Uterus (tissue), 4 donors: ENCODE results near the gene FBXO21. TPM values are rescaled to one million over a fixed set of nuclear protein-coding genes. Genes with fewer than 3 reads are reported as not detected.

Experiments used
- DNase-seq, 2 donors: peaks; one replicate each; pipeline ENCODE4 v3.0.0-alpha.2; 2019 to 2020
- H3K27ac ChIP-seq, 2 donors: fragments of 200-600 bp; sonication (generic); 1 replicate in 1 of 2; 2 replicates in 1 of 2; pipeline ENCODE4 v1.5.1; 2016 to 2018
- H3K27me3 ChIP-seq, 2 donors: fragments of 200-600 bp; sonication (generic); one replicate each; pipeline ENCODE4 v1.5.1; 2018 to 2019; ENCODE audit warnings: control low read depth in 1 of 2
- H3K36me3 ChIP-seq, 2 donors: fragments of 200-600 bp; sonication (generic); one replicate each; pipeline ENCODE4 v1.5.1; 2019; ENCODE audit warnings: control low read depth in 1 of 2
- H3K4me1 ChIP-seq, 2 donors: fragments of 200-600 bp; sonication (generic); one replicate each; pipeline ENCODE4 v1.5.1; 2018 to 2019; ENCODE audit warnings: control low read depth in 1 of 2
- H3K4me3 ChIP-seq, 2 donors: fragments of 200-600 bp; sonication (generic); 1 replicate in 1 of 2; 2 replicates in 1 of 2; pipeline ENCODE4 v1.5.1; 2018 to 2019; ENCODE audit warnings: mild to moderate bottlenecking in 1 of 2
- H3K9me3 ChIP-seq, 2 donors: fragments of 200-600 bp; sonication (generic); one replicate each; pipeline ENCODE4 v1.5.1; 2019; ENCODE audit warnings: control low read depth in 1 of 2
- POLR2A ChIP-seq, 2 donors: fragments of 450-650 bp; IDR thresholded peaks; one replicate each; pipeline ENCODE4 v1.6.1; 2016; ENCODE audit warnings: antibody characterized with exemption in 2 of 2, mild to moderate bottlenecking in 1 of 2, moderate library complexity in 1 of 2
- intact Hi-C: fragments of 100-400 bp; cut with DNase I; formaldehyde crosslinking; loops from one replicate; pipeline ENCODE4 v1.15.1; 2023; ENCODE audit warnings: low total_unique reads
- total RNA-seq, 4 donors: library from RNA; depleted of rRNA in 3 of 4; stranded (reverse); fragments of >200 nt in 3 of 4; gene quantifications; one replicate each; pipeline versions ENCODE4 v1.1.0 to v1.2.4, GENCODE V29; 2014 to 2023
- TF ChIP-seq, protein P1 (sequence below), 4 experiments: fragments of 200-600 bp in 2 of 4; fragments of 450-650 bp in 2 of 4; sonication (generic) in 2 of 4; IDR thresholded peaks; one replicate each; pipeline ENCODE4 v1.5.1; 2016 to 2019; ENCODE audit warnings: antibody characterized with exemption in 4 of 4, mild to moderate bottlenecking in 2 of 4, moderate library complexity in 1 of 4
- donor health status: DM: yes; HTN: yes; CAD: no.

The FBXO21 gene
- total RNA-seq, 4 donors from 2014 or later, result 66.2 to 152 (median 90.0) TPM

DNA sequence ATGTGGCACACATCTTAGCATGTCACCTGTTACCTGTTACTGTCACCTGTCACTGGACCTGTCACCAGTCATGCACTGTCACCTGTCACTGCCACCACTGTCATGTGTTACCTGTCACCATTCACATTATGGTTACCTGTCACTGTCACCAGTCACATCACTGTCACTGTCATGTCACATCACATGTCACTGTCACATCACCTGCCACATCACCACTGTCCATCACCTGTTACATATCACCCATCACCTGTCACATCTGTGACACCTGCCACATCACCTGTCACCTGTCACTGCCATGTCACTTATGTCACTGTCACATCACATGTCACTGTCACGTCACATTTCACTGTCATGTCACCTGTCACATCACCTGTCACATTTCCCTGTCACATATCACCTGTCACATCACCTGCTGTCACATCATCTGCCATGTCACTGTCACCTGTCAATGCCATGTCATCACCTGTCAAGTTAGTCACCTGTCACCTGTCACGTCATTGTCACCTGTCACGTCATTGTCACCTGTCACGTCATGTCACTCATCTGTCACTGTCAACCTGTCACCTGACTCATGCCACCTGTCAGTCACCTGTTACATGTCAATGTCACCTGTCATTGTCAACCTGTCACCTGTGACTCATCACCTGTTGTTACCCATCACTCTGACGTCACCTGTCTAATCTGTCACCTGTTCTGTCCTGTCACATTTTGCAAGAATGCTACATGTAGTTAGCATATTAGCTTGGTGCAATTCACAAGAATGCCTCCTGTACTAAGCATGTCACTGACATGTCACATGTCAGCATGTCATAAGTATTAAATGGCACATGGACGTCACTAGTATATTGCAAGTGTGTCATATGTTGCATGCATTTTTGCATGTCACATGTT is 62.1 kb downstream of the FBXO21 start:
- H3K4me3 ChIP-seq, result no peak overlapping the region
- no peak for DNase-seq
- H3K4me1 ChIP-seq, result no peaks in the 10 kb centered on the region
- no peak overlapping the region for H3K27ac ChIP-seq
- no peaks in the 10 kb centered on the region for H3K9me3 ChIP-seq
- H3K36me3 ChIP-seq, result no peaks in the 10 kb centered on the region
- intact Hi-C loops, result no loop called here
- TF ChIP-seq, protein P1, sequence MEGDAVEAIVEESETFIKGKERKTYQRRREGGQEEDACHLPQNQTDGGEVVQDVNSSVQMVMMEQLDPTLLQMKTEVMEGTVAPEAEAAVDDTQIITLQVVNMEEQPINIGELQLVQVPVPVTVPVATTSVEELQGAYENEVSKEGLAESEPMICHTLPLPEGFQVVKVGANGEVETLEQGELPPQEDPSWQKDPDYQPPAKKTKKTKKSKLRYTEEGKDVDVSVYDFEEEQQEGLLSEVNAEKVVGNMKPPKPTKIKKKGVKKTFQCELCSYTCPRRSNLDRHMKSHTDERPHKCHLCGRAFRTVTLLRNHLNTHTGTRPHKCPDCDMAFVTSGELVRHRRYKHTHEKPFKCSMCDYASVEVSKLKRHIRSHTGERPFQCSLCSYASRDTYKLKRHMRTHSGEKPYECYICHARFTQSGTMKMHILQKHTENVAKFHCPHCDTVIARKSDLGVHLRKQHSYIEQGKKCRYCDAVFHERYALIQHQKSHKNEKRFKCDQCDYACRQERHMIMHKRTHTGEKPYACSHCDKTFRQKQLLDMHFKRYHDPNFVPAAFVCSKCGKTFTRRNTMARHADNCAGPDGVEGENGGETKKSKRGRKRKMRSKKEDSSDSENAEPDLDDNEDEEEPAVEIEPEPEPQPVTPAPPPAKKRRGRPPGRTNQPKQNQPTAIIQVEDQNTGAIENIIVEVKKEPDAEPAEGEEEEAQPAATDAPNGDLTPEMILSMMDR (IDR thresholded peaks at IDR 0.05), result no peak
- no peak for TF ChIP-seq POLR2A (IDR thresholded peaks at IDR 0.05)
- H3K27me3 ChIP-seq, result no peaks in the 10 kb centered on the region

DNA sequence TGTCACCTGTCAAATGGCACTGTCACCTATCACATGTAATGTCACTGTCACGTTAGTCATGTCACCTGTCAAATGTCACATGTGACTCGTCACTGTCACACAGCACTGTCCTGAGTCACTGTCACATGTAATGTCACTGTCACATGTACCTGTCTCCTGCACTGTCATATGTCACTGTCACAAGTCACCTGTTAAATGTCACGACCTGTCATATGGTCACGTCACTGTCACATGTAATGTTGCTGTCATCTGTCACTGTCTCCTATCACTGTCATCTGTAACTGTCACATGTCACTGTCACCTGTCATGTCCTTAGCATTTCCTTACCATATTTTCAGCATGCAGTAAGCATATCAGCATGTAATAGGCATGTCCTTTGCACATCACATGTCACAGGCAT is 63.9 kb downstream of the FBXO21 start:
- intact Hi-C loops, result no loop called here
- no peak for DNase-seq
- no peak overlapping the region for H3K27ac ChIP-seq
- H3K36me3 ChIP-seq, result no peaks in the 10 kb centered on the region
- TF ChIP-seq, protein P1 (IDR thresholded peaks at IDR 0.05), result no peak
- no peak for TF ChIP-seq POLR2A (IDR thresholded peaks at IDR 0.05)
- H3K4me1 ChIP-seq, result no peaks in the 10 kb centered on the region
- H3K27me3 ChIP-seq, result no peaks in the 10 kb centered on the region
- H3K4me3 ChIP-seq, result no peak overlapping the region
- H3K9me3 ChIP-seq, result no peaks in the 10 kb centered on the region

DNA sequence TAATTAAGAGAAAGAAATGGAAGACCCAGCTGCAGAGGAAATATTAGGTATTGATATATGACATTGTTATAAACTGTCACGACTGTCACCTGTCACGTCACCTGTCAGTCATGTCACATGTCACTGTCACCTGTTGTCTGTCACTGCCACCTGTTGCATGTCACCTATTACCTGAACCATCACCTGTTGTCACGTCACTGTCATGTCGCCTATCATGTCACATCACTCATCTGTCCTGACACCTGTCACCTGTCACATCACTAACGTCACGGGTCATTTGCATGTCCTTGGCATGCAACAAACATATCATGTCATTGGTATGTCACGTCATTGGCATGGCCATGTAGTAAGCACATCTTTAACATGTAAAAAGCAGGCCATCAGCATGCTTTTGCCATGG is 64.5 kb downstream of the FBXO21 start:
- Histone ChIP-seq H3K4me1 (no peaks in the 10 kb centered on the region), H3K27me3 (no peaks in the 10 kb centered on the region), H3K4me3 (no peak overlapping the region), H3K36me3 (no peaks in the 10 kb centered on the region), H3K9me3 (no peaks in the 10 kb centered on the region), H3K27ac (no peak overlapping the region)
- DNase-seq, result no peak
- no peak for TF ChIP-seq POLR2A (IDR thresholded peaks at IDR 0.05)
- TF ChIP-seq, protein P1 (IDR thresholded peaks at IDR 0.05), result no peak
- intact Hi-C loops, result no loop called here

DNA sequence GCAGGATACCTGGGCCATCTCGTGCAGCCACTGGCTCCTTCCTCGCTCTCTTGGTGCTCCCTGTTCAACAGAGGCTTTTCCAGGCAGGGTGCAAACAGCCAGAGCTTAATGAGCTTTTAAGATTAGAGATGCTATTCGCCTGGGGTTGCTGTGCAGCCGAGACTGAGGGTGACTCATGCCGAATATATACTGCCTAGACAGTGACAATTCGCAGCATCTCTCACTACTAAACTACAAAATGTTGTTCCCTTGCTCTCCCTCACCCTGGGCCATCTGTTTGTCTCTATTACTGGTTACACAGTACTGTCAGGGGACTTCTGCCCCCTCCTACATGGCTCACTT is 65.0 kb downstream of the FBXO21 start:
- no peaks in the 10 kb centered on the region for H3K36me3 ChIP-seq
- TF ChIP-seq, protein P1 (IDR thresholded peaks at IDR 0.05), result no peak
- no peak for TF ChIP-seq POLR2A (IDR thresholded peaks at IDR 0.05)
- DNase-seq, result no peak
- H3K4me1 ChIP-seq, result no peaks in the 10 kb centered on the region
- H3K27ac ChIP-seq, result no peak overlapping the region
- no peaks in the 10 kb centered on the region for H3K9me3 ChIP-seq
- intact Hi-C loops, result no loop called here
- no peak overlapping the region for H3K4me3 ChIP-seq
- no peaks in the 10 kb centered on the region for H3K27me3 ChIP-seq

GRCh38 chr12:117124421-117125271 is 65.6 kb downstream of the FBXO21 start:
- intact Hi-C loops, result no loop called here

More at GRCh38 chr12:117124421-117125271, 65.6 kb downstream of the FBXO21 start:
- Histone ChIP-seq H3K27ac (no peak overlapping the region), H3K4me3 (no peak overlapping the region), H3K9me3 (no peaks in the 10 kb centered on the region), H3K27me3 (no peaks in the 10 kb centered on the region), H3K36me3 (no peaks in the 10 kb centered on the region), H3K4me1 (no peaks in the 10 kb centered on the region)
- TF ChIP-seq, protein P1 (IDR thresholded peaks at IDR 0.05), result no peak
- TF ChIP-seq POLR2A (IDR thresholded peaks at IDR 0.05), result no peak
- DNase-seq, result no peak
